GM12878 (cell line): ENCODE results near the gene APOL4. TPM values are rescaled to one million over a fixed set of nuclear protein-coding genes. Genes with fewer than 3 reads are reported as not detected.

Experiments
- ATAC-seq: fragments of 200-7000 bp; cut with Tn5 transposase; 3 replicates; pipeline ENCODE4 v1.9.1; 2020; ENCODE audit warnings: mild to moderate bottlenecking, moderate library complexity
- BruUV-seq: library from RNA; stranded (reverse); fragments of 400-500 nt; replicated peaks from 2 replicates; lab custom pipeline; 2021; lab: Mats Ljungman, UMichigan
- CTCF ChIA-PET: fragments of 300-600 bp; sonication (Branson Sonifier 250); formaldehyde crosslinking; extraction: SDS; loops from one replicate; lab custom pipeline; 2021; ENCODE audit warnings: inconsistent platforms; lab: Yijun Ruan, JAX
- POLR2A ChIA-PET: fragments of 350-600 bp; formaldehyde crosslinking; extraction: SDS; loops from one replicate; lab custom pipeline; 2021; ENCODE audit warnings: inconsistent platforms; lab: Charles Lee
- RAD21 ChIA-PET: fragments of 300-600 bp; sonication (Branson Sonifier 250); formaldehyde crosslinking; loops from one replicate; lab custom pipeline; 2023; ENCODE audit warnings: antibody characterized with exemption; ENCODE audit not compliant: unreplicated experiment; lab: Charles Lee
- SMC1A ChIA-PET: fragments of 300-600 bp; sonication (Branson Sonifier 250); formaldehyde crosslinking; loops from one replicate; lab custom pipeline; 2023; ENCODE audit not compliant: unreplicated experiment, uncharacterized antibody; lab: Charles Lee
- DNase-seq: peaks from one replicate; pipeline ENCODE4 v3.0.0-alpha.2; 2011; ENCODE audit warnings: low read depth, low spot score
- FAIRE-seq: peaks from 3 replicates; lab custom pipeline; 2011; peaks lifted over from hg19 to GRCh38; lab: Jason Lieb, UNC
- H2AFZ ChIP-seq: 2 replicates; pipeline ENCODE4 v1.6.0; 2011; ENCODE audit warnings: low read depth, low read length, control low read depth; ENCODE audit not compliant: control insufficient read depth
- H3K27ac ChIP-seq: 2 replicates; pipeline ENCODE4 v1.5.1; 2011; ENCODE audit warnings: control low read depth; ENCODE audit not compliant: control insufficient read depth, insufficient read depth
- H3K27me3 ChIP-seq, 2 experiments: replicated peaks in 1 of 2; 2 replicates each; pipeline versions ENCODE4 v1.6.0 to v1.6.1; 2011; ENCODE audit warnings: low read length in 1 of 2; ENCODE audit not compliant: control insufficient read depth in 2 of 2, insufficient read depth in 2 of 2
- H3K36me3 ChIP-seq, 2 experiments: 2 replicates each; pipeline ENCODE4 v1.5.1; 2011; ENCODE audit warnings: low read length in 1 of 2; ENCODE audit not compliant: control insufficient read depth in 2 of 2, insufficient read depth in 2 of 2
- H3K4me1 ChIP-seq: 2 replicates; pipeline ENCODE4 v1.6.1; 2011; ENCODE audit warnings: mild to moderate bottlenecking, low read length, moderate library complexity, mixed read lengths; ENCODE audit not compliant: control insufficient read depth, insufficient read depth
- H3K4me2 ChIP-seq: 2 replicates; pipeline ENCODE4 v1.6.0; 2011; ENCODE audit warnings: control low read depth; ENCODE audit not compliant: control insufficient read depth, insufficient read depth
- H3K4me3 ChIP-seq: fragments of 200-600 bp; sonication (generic); 2 replicates; pipeline ENCODE4 v1.5.1; 2016
- H3K79me2 ChIP-seq: 2 replicates; pipeline ENCODE4 v1.6.0; 2011; ENCODE audit warnings: low read length; ENCODE audit not compliant: control insufficient read depth, insufficient read depth
- H3K9ac ChIP-seq: 2 replicates; pipeline ENCODE4 v1.8.0; 2011; ENCODE audit warnings: low read length, control low read depth, mixed read lengths; ENCODE audit not compliant: control insufficient read depth, insufficient read depth
- H3K9me3 ChIP-seq: replicated peaks from 3 replicates; pipeline ENCODE4 v1.5.1; 2011; ENCODE audit warnings: mild to moderate bottlenecking, low read length; ENCODE audit not compliant: control insufficient read depth, insufficient read depth
- H4K20me1 ChIP-seq: 2 replicates; pipeline ENCODE4 v1.6.0; 2011; ENCODE audit not compliant: control insufficient read depth, insufficient read depth
- BACH1 ChIP-seq: fragments of 450-650 bp; IDR thresholded peaks from 2 replicates; pipeline ENCODE4 v1.6.1; 2017; ENCODE audit warnings: mild to moderate bottlenecking, borderline replicate concordance
- CBFB ChIP-seq: IDR thresholded peaks from 2 replicates; pipeline ENCODE4 v1.6.1; 2016; ENCODE audit warnings: antibody characterized with exemption, low read depth
- DPF2 ChIP-seq: fragments of 450-650 bp; IDR thresholded peaks from 2 replicates; pipeline ENCODE4 v1.6.1; 2017; ENCODE audit warnings: mild to moderate bottlenecking
- EGR1 ChIP-seq, 2 experiments: IDR thresholded peaks; 1 replicate in 1 of 2; 2 replicates in 1 of 2; pipeline ENCODE4 v1.6.1; 2011 to 2012; ENCODE audit warnings: low read depth in 2 of 2, low read length in 2 of 2, borderline replicate concordance in 1 of 2, mild to moderate bottlenecking in 1 of 2, moderate library complexity in 1 of 2
- FOXM1 ChIP-seq: IDR thresholded peaks from 2 replicates; pipeline ENCODE4 v1.6.1; 2012; ENCODE audit warnings: low read depth, mild to moderate bottlenecking, inconsistent platforms, low read length, moderate library complexity
- MEF2B ChIP-seq: fragments of 450-650 bp; IDR thresholded peaks from 2 replicates; pipeline ENCODE4 v1.6.1; 2018; ENCODE audit warnings: mild to moderate bottlenecking, moderate library complexity; ENCODE audit not compliant: partially characterized antibody, poor library complexity, severe bottlenecking
- MTA2 ChIP-seq: fragments of 450-650 bp; IDR thresholded peaks from 2 replicates; pipeline ENCODE4 v1.6.1; 2016; ENCODE audit warnings: low read depth, mild to moderate bottlenecking, moderate library complexity
- NR2C1 ChIP-seq: fragments of 450-650 bp; IDR thresholded peaks from 2 replicates; pipeline ENCODE4 v1.6.1; 2017; ENCODE audit warnings: antibody characterized with exemption, mild to moderate bottlenecking, moderate library complexity
- NRF1 ChIP-seq: conservative IDR thresholded peaks from 2 replicates; pipeline ENCODE4 v1.6.1; 2011; ENCODE audit warnings: mild to moderate bottlenecking, low read depth, low read length, improper control_type of control experiment
- PML ChIP-seq: IDR thresholded peaks from 2 replicates; pipeline ENCODE4 v1.6.1; 2012; ENCODE audit warnings: low read length, inconsistent platforms
- POLR2AphosphoS5 ChIP-seq: IDR thresholded peaks from 2 replicates; pipeline ENCODE4 v1.6.1; 2011; ENCODE audit warnings: mild to moderate bottlenecking, low read length, inconsistent platforms
- RB1 ChIP-seq: fragments of 450-650 bp; formaldehyde crosslinking; IDR thresholded peaks from 2 replicates; pipeline ENCODE4 v1.6.1; 2017; ENCODE audit warnings: mild to moderate bottlenecking, borderline replicate concordance
- RBBP5 ChIP-seq: fragments of 200-600 bp; sonication (generic); conservative IDR thresholded peaks from 2 replicates; pipeline ENCODE4 v1.6.1; 2016
- RCOR1 ChIP-seq: conservative IDR thresholded peaks from 2 replicates; pipeline ENCODE4 v1.6.1; 2012; ENCODE audit warnings: low read depth, low read length, improper control_type of control experiment
- SMAD5 ChIP-seq: IDR thresholded peaks from 2 replicates; pipeline ENCODE4 v1.6.1; 2016; ENCODE audit warnings: antibody characterized with exemption, low read depth
- SRF ChIP-seq, 2 experiments: IDR thresholded peaks; 2 replicates each; pipeline ENCODE4 v1.6.1; 2011; ENCODE audit warnings: low read depth in 2 of 2, low read length in 2 of 2, mild to moderate bottlenecking in 1 of 2, moderate library complexity in 1 of 2
- TAF1 ChIP-seq: IDR thresholded peaks from 2 replicates; pipeline ENCODE4 v1.6.1; 2011; ENCODE audit warnings: mild to moderate bottlenecking, low read depth, low read length, borderline replicate concordance
- TBL1XR1 ChIP-seq: IDR thresholded peaks from 2 replicates; pipeline ENCODE4 v1.6.1; 2012; ENCODE audit warnings: low read depth, low read length, improper control_type of control experiment
- ZNF217 ChIP-seq: fragments of 450-650 bp; IDR thresholded peaks from 2 replicates; pipeline ENCODE4 v1.6.1; 2017; ENCODE audit warnings: antibody characterized with exemption, mild to moderate bottlenecking
- WGBS: methylation state at CpG from one replicate; pipeline ENCODE4 v1.1.6; 2016; ENCODE audit warnings: low lambda C conversion rate; ENCODE audit not compliant: insufficient replicate concordance, insufficient coverage; ENCODE audit errors: missing lambda C conversion rate; 5-methylcytosine and 5-hydroxymethylcytosine counted together
- in situ Hi-C: fragments of 300-500 bp; cut with MboI; formaldehyde crosslinking; loops from 9 replicates; pipeline ENCODE4 v1.14.3; 2018; ENCODE audit warnings: mixed read lengths
- intact Hi-C: fragments of 100-400 bp; cut with micrococcal nuclease; formaldehyde crosslinking; loops from one replicate; pipeline ENCODE4 v1.14.2; 2022; ENCODE audit not compliant: unreplicated experiment
- polyA plus RNA-seq, 11 experiments: library from polyadenylated mRNA; depleted of rRNA in 4 of 11; unstranded in 6 of 11; stranded (reverse) in 5 of 11; fragments of >200 nt; fragmentation: Nextera tagmentation in 4 of 11; fragmentation: Illumina TruSeq in 1 of 11; extraction: Ambion mirVana in 4 of 11; extraction: Trizol in 1 of 11; gene quantifications; 1 replicate in 1 of 11; 2 replicates in 10 of 11; pipeline versions ENCODE4 v1.2.1 to v1.2.3, GENCODE V29; 2011 to 2016; ENCODE audit warnings: inconsistent platforms in 2 of 11, missing spikeins in 2 of 11, low read depth in 1 of 11
- total RNA-seq, 4 experiments: library from RNA; depleted of rRNA in 3 of 4; stranded (reverse); fragments of >200 nt in 3 of 4; fragmentation: Illumina TruSeq in 1 of 4; extraction: Trizol in 1 of 4; gene quantifications; 2 replicates each; pipeline versions ENCODE4 v1.2.1 to v1.2.3, GENCODE V29; 2013 to 2021

APOL4 gene
- total and polyA plus RNA-seq, 10 of the 15 experiments (the other 5 are each of a cell fraction or from before 2014, with no cell fraction given) = 0.03 to 0.24 (median 0.19) TPM; not detected in 7

DNA sequence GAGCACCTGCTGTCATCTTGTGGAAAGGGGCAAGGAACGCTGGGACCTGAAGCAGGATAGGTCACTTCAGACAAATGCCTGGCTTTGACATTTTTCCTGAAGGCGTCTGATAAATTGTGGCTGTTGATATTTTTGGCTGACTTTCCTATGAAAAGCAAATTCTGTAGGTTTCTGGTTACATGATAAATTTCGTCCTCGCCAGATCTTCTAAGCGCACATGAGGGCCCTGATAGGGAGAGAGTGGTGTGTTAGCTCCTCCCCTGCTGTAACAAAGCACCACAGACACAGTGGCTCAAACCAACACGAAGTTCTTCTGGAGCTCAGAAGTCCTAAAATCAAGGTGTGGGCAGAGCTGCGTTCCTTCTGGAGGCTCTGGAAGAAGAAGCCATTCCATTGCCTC, 19.6 kb downstream of the APOL4 start:
- no peak for TF ChIP-seq RB1
- no peak for TF ChIP-seq BACH1
- no peak for TF ChIP-seq NR2C1
- TF ChIP-seq ZNF217 = no peak
- no peak for TF ChIP-seq EGR1 (IDR thresholded peaks at IDR 0.05; ENCODE audit: borderline replicate concordance in 1 of 2, low read depth in 2 of 2, low read length in 2 of 2)
- no peak for TF ChIP-seq RCOR1
- TF ChIP-seq DPF2 = no peak
- TF ChIP-seq SRF (IDR thresholded peaks at IDR 0.05; ENCODE audit: low read depth in 2 of 2, low read length in 2 of 2) = no peak
- no peak for TF ChIP-seq SMAD5
- TF ChIP-seq PML = no peak
- TF ChIP-seq TAF1 = no peak
- TF ChIP-seq RBBP5 = no peak
- TF ChIP-seq POLR2AphosphoS5 = no peak
- TF ChIP-seq TBL1XR1 = no peak
- TF ChIP-seq CBFB = no peak
- TF ChIP-seq NRF1 = no peak
- no peak for TF ChIP-seq MEF2B
- no peak for TF ChIP-seq FOXM1
- TF ChIP-seq MTA2 = no peak
- H3K27ac ChIP-seq = no peak overlapping the region
- no peak overlapping the region for H3K9ac ChIP-seq
- intact Hi-C loops = no loop called here
- SMC1A ChIA-PET = interaction anchor here (0.9 to 11.2 kb wide), 5 partner anchors 21 to 85 kb away, joined by 3 to 154 read pairs (median 32); partner anchors contain the start of gene APOL3
- in situ Hi-C loops = loop anchor here (5.0 kb wide), 1 partner anchor 40 kb away; no protein-coding TSS in a partner anchor
- no peaks in the 10 kb centered on the region for H3K79me2 ChIP-seq
- 36% methylated on average over 7 of the region's 7 CpGs for WGBS
- no peak overlapping the region for H2AFZ ChIP-seq
- H3K9me3 ChIP-seq = no peaks in the 10 kb centered on the region
- no peaks in the 10 kb centered on the region for H3K36me3 ChIP-seq
- no peaks in the 10 kb centered on the region for H3K27me3 ChIP-seq
- BruUV-seq = no TSS peak
- H3K4me1 ChIP-seq = no peaks in the 10 kb centered on the region
- FAIRE-seq = no peak
- CTCF ChIA-PET = interaction anchor here (1.0 to 7.4 kb wide), 10 partner anchors 9 to 304 kb away, joined by 3 to 150 read pairs (median 6); partner anchors contain the start of gene APOL3
- no peak overlapping the region for H3K4me2 ChIP-seq
- DNase-seq = no peak
- POLR2A ChIA-PET = interaction anchor here (0.5 to 1.6 kb wide), 2 partner anchors 40 to 98 kb away, joined by 4 read pairs; no protein-coding TSS in a partner anchor
- H3K4me3 ChIP-seq = no peak overlapping the region
- RAD21 ChIA-PET = interaction anchor here (0.8 to 5.0 kb wide), 5 partner anchors 20 to 117 kb away, joined by 3 to 71 read pairs (median 3); partner anchors contain the start of gene APOL3
- H4K20me1 ChIP-seq = no peaks in the 10 kb centered on the region
- ATAC-seq = no peak
